HFFc6 (cell line): Measurements from ENCODE around the gene CAP2. TPM values are rescaled to one million over a fixed set of nuclear protein-coding genes. Genes with fewer than 3 reads are reported as not detected.

Source experiments
- DNase-seq: peaks from one replicate; pipeline ENCODE4 v3.0.0-alpha.2; 2018
- H3K27ac Mint-ChIP-seq: 2 replicates; pipeline ENCODE4 v1.8.0; 2020; ENCODE audit warnings: mild to moderate bottlenecking, mixed read lengths
- H3K27me3 Mint-ChIP-seq: 2 replicates; pipeline ENCODE4 v1.8.0; 2021; ENCODE audit warnings: mild to moderate bottlenecking, moderate library complexity, mixed read lengths; ENCODE audit not compliant: insufficient read depth
- H3K36me3 Mint-ChIP-seq: 2 replicates; pipeline ENCODE4 v1.8.0; 2021; ENCODE audit warnings: low read depth, mixed read lengths
- H3K4me1 Mint-ChIP-seq: 2 replicates; pipeline ENCODE4 v1.8.0; 2020; ENCODE audit warnings: low read depth, mixed read lengths
- H3K4me3 Mint-ChIP-seq: 2 replicates; pipeline ENCODE4 v1.8.0; 2020; ENCODE audit warnings: mild to moderate bottlenecking, moderate library complexity, mixed read lengths
- H3K9me3 Mint-ChIP-seq: 2 replicates; pipeline ENCODE4 v1.8.0; 2020; ENCODE audit warnings: mild to moderate bottlenecking, mixed read lengths
- total RNA-seq, 6 experiments: library from RNA; stranded (reverse); fragmentation: NEBNext Ultra II Directional; extraction: Animal tissue kit (Norgen Biotek cat#: 25700); gene quantifications; 2 replicates in 1 of 6; 3 replicates in 5 of 6; pipeline ENCODE4 v1.2.3, GENCODE V29; 2021
- TF ChIP-seq, protein P1 (sequence below): fragments of 200-600 bp; sonication (generic); IDR thresholded peaks from 2 replicates; pipeline ENCODE4 v1.5.0; 2021; ENCODE audit warnings: antibody characterized with exemption, mild to moderate bottlenecking

The CAP2 gene
- total RNA-seq, 6 experiments from 2014 or later, result 65.1 to 82.3 (median 67.9) TPM

DNA sequence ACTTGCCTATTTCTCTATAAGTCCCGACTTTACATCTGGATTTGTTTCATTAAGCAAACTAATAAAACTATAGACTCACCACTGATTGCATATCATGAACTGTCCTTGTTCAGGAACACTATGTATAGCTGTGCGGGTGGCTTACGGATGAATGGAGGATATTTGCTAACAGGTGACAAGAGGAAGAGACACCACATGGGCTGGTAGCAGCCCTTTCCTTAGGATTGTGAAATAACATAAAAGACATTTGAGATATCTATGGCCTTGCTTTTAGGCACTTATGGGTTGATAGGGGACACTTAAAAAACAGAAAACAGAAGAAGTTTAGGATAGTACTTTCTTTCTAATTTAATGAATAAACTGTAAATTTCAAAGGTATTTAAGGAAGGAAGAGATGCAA is 5.0 kb upstream of the CAP2 start:
- Mint-ChIP-seq H3K27me3 (peaks cover 2% of the 10 kb centered on the region; the same call in 1 of the 2 replicates), H3K9me3 (no peaks in the 10 kb centered on the region), H3K4me1 (peaks cover 50% of the 10 kb centered on the region), H3K36me3 (no peaks in the 10 kb centered on the region), H3K4me3 (no peak overlapping the region), H3K27ac (no peak overlapping the region; the same call in 1 of the 2 replicates)
- no peak for DNase-seq
- TF ChIP-seq, protein P1, sequence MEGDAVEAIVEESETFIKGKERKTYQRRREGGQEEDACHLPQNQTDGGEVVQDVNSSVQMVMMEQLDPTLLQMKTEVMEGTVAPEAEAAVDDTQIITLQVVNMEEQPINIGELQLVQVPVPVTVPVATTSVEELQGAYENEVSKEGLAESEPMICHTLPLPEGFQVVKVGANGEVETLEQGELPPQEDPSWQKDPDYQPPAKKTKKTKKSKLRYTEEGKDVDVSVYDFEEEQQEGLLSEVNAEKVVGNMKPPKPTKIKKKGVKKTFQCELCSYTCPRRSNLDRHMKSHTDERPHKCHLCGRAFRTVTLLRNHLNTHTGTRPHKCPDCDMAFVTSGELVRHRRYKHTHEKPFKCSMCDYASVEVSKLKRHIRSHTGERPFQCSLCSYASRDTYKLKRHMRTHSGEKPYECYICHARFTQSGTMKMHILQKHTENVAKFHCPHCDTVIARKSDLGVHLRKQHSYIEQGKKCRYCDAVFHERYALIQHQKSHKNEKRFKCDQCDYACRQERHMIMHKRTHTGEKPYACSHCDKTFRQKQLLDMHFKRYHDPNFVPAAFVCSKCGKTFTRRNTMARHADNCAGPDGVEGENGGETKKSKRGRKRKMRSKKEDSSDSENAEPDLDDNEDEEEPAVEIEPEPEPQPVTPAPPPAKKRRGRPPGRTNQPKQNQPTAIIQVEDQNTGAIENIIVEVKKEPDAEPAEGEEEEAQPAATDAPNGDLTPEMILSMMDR, result no peak

DNA sequence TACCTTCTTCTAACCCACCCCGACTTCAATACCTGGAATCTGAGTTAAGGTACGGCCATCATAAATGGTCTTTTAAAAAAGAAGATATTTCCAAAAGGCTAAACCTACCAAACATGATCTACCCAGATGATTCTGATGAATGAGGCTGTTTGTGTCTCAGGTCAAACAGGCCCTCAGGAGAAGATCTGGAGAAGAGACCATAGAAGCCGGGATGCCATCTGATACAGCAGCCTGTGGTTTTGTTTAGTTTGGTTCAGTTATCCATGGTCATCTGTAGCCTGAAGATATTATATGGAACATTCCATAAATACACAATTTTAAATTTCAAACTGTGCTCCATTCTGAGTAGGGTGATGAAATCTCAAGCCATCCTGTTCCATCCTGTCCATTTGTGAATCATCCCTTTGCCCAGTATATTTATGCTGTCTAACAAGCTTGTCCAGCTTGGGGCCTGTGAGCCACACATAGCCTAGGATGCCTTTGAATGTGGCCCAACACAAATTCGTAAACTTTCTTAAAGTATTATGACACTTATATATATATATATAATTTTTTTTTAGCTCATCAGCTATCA is 4.0 kb upstream of the CAP2 start:
- TF ChIP-seq, protein P1, result no peak
- DNase-seq, result peak; percentile 61
- Mint-ChIP-seq H3K36me3 (peaks cover 4% of the 10 kb centered on the region; the same call in 1 of the 2 replicates), H3K4me1 (peaks cover 51% of the 10 kb centered on the region), H3K4me3 (no peak overlapping the region), H3K27ac (peak overlapping the region; percentile 58), H3K27me3 (peaks cover 3% of the 10 kb centered on the region), H3K9me3 (no peaks in the 10 kb centered on the region)

DNA sequence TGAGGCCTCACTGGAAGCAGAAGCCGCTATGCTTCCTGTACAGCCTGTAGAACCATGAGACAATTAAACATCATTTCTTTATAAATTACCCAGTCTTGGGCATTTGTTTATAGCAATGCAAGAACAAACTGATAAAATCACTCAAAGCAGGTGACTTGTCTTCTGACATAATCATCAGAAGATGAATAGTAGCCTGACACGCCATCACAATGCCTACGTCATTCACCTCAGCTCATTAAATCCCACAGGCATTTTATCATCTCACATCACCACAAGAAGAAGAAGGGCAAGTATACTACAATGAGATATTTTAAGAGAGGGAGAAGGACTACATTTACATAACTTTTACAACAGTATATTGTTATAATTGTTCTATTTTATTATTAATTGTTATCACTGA is 3.1 kb upstream of the CAP2 start:
- Mint-ChIP-seq H3K9me3 (no peaks in the 10 kb centered on the region), H3K4me1 (peaks cover 58% of the 10 kb centered on the region), H3K36me3 (peaks cover 13% of the 10 kb centered on the region; the same call in 1 of the 2 replicates), H3K27ac (no peak overlapping the region), H3K27me3 (peaks cover 3% of the 10 kb centered on the region), H3K4me3 (no peak overlapping the region)
- DNase-seq, result no peak
- TF ChIP-seq, protein P1, result no peak

DNA sequence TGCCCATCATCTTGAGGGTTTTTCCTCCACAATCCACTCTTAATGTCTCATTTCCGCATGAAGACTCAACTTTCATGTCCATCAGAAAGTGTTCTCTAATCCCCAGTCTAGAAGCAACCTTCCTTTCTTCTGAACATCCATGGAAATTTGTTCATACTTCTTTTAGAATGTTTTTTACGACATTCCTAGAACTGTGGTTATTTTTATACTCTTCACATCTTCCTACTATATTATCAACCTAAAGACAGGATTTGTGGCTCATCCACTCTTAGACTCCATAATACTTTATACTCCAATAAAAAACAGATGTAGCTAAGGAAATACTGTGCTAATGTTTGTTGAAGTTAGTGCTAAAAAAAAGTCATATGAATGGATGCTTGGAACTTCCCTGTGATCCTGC is 1.4 kb upstream of the CAP2 start:
- no peak for DNase-seq
- TF ChIP-seq, protein P1, result no peak
- Mint-ChIP-seq H3K27me3 (peaks cover 3% of the 10 kb centered on the region), H3K27ac (no peak overlapping the region), H3K9me3 (no peaks in the 10 kb centered on the region), H3K36me3 (peaks cover 23% of the 10 kb centered on the region; the same call in 1 of the 2 replicates), H3K4me3 (no peak overlapping the region), H3K4me1 (peaks cover 55% of the 10 kb centered on the region)

DNA sequence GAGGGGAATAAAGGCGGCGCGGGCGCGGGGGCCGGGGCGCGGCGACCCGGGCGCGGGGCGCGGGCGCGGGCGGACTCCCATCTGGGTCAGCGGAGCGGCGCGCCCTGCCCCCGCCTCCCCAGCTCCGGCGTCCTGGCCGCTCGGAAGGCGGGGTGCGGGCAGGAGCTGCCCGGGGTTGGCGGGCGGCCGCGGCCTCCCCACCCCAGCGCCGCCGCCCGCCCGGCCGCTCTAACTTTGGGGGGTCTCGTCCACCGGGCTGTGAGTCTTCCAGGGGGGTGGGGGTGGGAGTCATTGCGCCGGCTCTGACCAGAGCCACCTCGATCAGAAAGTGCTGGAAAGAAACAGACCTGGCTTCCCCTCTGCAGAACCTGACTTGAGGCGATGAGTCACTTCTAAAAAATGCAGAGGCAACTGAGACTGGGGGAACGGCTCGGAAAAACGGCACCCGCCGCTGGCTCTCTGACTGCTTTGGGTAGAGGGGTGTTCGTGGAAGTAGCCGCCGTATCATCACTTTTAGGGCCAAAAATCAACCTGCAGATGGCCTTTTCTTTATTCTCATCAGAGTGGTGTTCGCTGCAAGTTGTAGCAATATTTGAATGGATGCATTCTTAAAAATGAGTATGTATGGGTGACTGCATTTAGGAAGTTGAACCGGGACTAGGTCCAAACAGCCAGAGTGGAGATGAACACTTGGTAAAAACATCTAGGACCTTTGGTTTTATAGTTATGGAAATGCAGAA is 667 bp downstream of the CAP2 start:
- DNase-seq, result peak; percentile 70
- Mint-ChIP-seq H3K27ac (peak overlapping the region; percentile 96), H3K9me3 (no peaks in the 10 kb centered on the region), H3K36me3 (peaks cover 35% of the 10 kb centered on the region), H3K27me3 (peaks cover 8% of the 10 kb centered on the region), H3K4me3 (peak overlapping the region; percentile 98), H3K4me1 (peaks cover 59% of the 10 kb centered on the region)
- TF ChIP-seq, protein P1, result no peak
